Pulmonary artery endothelial cell (primary cell): ENCODE measurements around the gene ISG15. TPM values are rescaled to one million over a fixed set of nuclear protein-coding genes. Genes with fewer than 3 reads are reported as not detected.

Experiments used
- DNase-seq: peaks from one replicate; pipeline ENCODE4 v3.0.0-alpha.2; 2011; ENCODE audit warnings: low read depth, low spot score
- total RNA-seq: library from RNA; depleted of rRNA; stranded (reverse); fragments of >200 nt; gene quantifications from 2 replicates; pipeline ENCODE4 v1.2.3, GENCODE V29; 2014

Gene ISG15
- total RNA-seq, 1 donor from 2014 or later, result 121 TPM

- no peak for DNase-seq
These were observed 46.4 kb downstream of the ISG15 start for GRCh38 chr1:1059494-1060280.

DNA sequence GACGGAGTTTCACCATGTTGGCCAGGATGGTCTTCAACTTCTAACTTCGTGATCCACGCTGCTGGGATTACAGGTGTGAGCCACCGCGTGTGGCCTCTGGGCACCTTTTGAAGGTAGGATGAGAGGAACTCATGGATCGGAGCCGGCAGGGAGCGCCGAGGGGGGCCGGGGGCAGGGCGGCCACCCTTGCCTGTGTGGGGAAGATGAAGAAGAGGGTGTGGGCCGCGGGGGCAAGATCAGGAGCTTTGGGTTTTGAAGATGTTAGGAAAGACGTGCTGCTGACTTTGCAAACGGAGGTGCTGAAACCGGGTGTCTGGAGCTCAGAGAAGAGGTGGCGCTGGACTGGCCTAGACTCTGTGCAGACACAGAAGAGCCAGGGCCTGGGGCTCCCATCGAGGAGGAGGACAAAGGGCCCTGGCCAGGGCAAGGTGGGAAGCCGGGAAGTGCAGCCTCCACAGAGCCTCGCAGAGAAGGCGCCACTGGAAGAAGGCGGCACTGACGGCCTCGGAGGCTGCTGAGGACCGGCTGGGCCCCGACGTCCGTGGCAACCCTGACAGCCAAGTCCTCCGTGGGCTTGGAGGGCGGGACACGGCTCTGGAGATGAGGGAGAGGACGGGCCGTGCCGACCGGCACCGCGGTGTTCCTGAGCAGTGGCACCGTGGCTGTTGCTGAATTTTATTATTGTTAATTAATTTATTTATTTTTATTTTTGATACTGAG is 47.1 kb downstream of the ISG15 start:
- no peak for DNase-seq

- no peak for DNase-seq
These were observed 48.5 kb downstream of the ISG15 start for GRCh38 chr1:1061682-1062345.

- DNase-seq, result no peak
These were observed 49.3 kb downstream of the ISG15 start for GRCh38 chr1:1062348-1063163.

GRCh38 chr1:1063261-1063944 is 50.1 kb downstream of the ISG15 start:
- DNase-seq, result no peak

Other genes with a start within 250 kb of the ISG15 start
- 0.07 and 0.14 TPM in 2 replicates for gene SAMD11, start 89.6 kb upstream of the ISG15 start, total RNA-seq
- 121 and 152 TPM in 2 replicates for gene NOC2L, start 54.2 kb upstream of the ISG15 start, total RNA-seq
- gene KLHL17, start 52.9 kb upstream of the ISG15 start, total RNA-seq, result 6.9 and 7.8 TPM in 2 replicates
- 0.32 and 0.46 TPM in 2 replicates for gene PLEKHN1, start 47.0 kb upstream of the ISG15 start, total RNA-seq
- gene PERM1, start 31.4 kb upstream of the ISG15 start, total RNA-seq, result not detected in 2 replicates
- gene HES4, start 13.4 kb upstream of the ISG15 start, total RNA-seq, result 9.1 and 17.8 TPM in 2 replicates
- 48.4 and 88.2 TPM in 2 replicates for gene AGRN, start 6.6 kb downstream of the ISG15 start, total RNA-seq
- gene RNF223, start 60.8 kb downstream of the ISG15 start, total RNA-seq, result not detected in 2 replicates
- 6.1 and 6.7 TPM in 2 replicates for gene C1orf159, start 102.6 kb downstream of the ISG15 start, total RNA-seq
- not detected in 2 replicates for gene TTLL10, start 160.4 kb downstream of the ISG15 start, total RNA-seq
- 0.18 TPM in 1 of 2 replicates, not detected in the other for gene TNFRSF18, start 193.1 kb downstream of the ISG15 start, total RNA-seq
- 0.79 and 1.2 TPM in 2 replicates for gene TNFRSF4, start 200.7 kb downstream of the ISG15 start, total RNA-seq
- gene SDF4, start 218.5 kb downstream of the ISG15 start, total RNA-seq, result 116 TPM in 2 replicates
- 28.9 and 31.5 TPM in 2 replicates for gene B3GALT6, start 218.7 kb downstream of the ISG15 start, total RNA-seq
- gene C1QTNF12, start 233.2 kb downstream of the ISG15 start, total RNA-seq, result 0.33 TPM in 1 of 2 replicates, not detected in the other